Uterus (tissue), 2 donors: Measurements from ENCODE around the gene RAD23B.

Source experiments
- POLR2A ChIP-seq, 2 donors: fragments of 450-650 bp; IDR thresholded peaks; one replicate each; pipeline ENCODE4 v1.6.1; 2016; ENCODE audit warnings: antibody characterized with exemption in 2 of 2, mild to moderate bottlenecking in 1 of 2, moderate library complexity in 1 of 2
- TF ChIP-seq, protein P1 (sequence below), 4 experiments: fragments of 200-600 bp in 2 of 4; fragments of 450-650 bp in 2 of 4; sonication (generic) in 2 of 4; IDR thresholded peaks; one replicate each; pipeline ENCODE4 v1.5.1; 2016 to 2019; ENCODE audit warnings: antibody characterized with exemption in 4 of 4, mild to moderate bottlenecking in 2 of 4, moderate library complexity in 1 of 4

DNA sequence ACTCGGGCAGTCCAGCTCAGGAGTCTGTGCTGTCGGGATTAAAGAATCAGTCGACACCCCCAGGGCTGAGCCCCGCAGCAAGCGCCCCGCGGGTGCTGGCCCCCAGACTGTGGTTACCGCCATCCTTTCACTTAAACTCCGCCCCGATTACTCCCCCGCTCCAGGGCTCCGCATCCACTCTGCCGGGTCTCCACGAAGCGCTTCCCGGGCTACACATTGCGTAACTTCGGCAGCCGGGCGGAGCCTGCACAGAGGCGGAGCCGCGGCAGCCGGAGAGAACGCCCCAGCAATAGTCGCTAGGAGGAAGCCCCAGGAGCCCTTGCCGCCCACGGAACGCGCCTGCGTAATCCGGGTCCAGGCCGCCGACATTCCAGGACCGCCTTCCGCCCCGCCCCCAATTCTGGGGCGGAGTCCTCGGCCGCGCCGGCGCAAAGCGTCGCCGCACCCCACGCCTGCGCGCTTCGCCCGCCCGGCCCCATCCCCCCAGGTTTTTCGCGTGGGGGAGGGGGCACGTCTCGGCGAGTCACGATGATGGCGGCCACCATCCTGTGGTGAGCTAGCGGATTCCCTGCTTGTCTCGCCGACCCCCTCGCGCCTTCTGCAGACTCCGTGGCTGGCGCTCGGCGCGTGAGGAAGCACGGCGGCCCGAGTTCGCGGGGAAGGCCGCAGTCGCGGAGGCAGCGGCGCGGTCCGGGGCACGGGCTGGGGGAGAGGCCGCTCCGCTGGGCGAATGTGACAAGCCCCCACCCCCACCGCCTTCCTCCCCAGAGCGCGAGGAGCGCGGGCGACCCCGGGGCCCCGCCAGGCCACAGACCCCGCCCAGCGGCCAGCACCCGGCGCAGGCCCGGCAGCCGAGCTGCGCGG, at the start of gene RAD23B:
- TF ChIP-seq, protein P1, sequence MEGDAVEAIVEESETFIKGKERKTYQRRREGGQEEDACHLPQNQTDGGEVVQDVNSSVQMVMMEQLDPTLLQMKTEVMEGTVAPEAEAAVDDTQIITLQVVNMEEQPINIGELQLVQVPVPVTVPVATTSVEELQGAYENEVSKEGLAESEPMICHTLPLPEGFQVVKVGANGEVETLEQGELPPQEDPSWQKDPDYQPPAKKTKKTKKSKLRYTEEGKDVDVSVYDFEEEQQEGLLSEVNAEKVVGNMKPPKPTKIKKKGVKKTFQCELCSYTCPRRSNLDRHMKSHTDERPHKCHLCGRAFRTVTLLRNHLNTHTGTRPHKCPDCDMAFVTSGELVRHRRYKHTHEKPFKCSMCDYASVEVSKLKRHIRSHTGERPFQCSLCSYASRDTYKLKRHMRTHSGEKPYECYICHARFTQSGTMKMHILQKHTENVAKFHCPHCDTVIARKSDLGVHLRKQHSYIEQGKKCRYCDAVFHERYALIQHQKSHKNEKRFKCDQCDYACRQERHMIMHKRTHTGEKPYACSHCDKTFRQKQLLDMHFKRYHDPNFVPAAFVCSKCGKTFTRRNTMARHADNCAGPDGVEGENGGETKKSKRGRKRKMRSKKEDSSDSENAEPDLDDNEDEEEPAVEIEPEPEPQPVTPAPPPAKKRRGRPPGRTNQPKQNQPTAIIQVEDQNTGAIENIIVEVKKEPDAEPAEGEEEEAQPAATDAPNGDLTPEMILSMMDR (IDR thresholded peaks at IDR 0.05), result peak in 1 of 4 experiments; percentile 13
- TF ChIP-seq POLR2A (IDR thresholded peaks at IDR 0.05), result peak; percentile 81 to 96
